Vagina (tissue), 2 donors: ENCODE results near the gene SOWAHA.

Experiments
- POLR2A ChIP-seq, 2 donors: fragments of 450-650 bp; IDR thresholded peaks; one replicate each; pipeline ENCODE4 v1.6.1; 2017; ENCODE audit warnings: antibody characterized with exemption in 2 of 2, mild to moderate bottlenecking in 2 of 2, moderate library complexity in 2 of 2
- POLR2AphosphoS5 ChIP-seq, 2 donors: sonication (generic); formaldehyde crosslinking; IDR thresholded peaks; one replicate each; pipeline ENCODE4 v1.9.0; 2017; ENCODE audit warnings: antibody characterized with exemption in 2 of 2, mild to moderate bottlenecking in 2 of 2, low read depth in 1 of 2; ENCODE audit not compliant: insufficient read depth in 1 of 2
- TF ChIP-seq, protein P1 (sequence below), 3 experiments: fragments of 450-650 bp in 2 of 3; fragments of 200-600 bp in 1 of 3; sonication (generic) in 1 of 3; IDR thresholded peaks; one replicate each; pipeline ENCODE4 v1.5.1; 2017 to 2019; ENCODE audit warnings: antibody characterized with exemption in 3 of 3, mild to moderate bottlenecking in 2 of 3, moderate library complexity in 2 of 3

DNA sequence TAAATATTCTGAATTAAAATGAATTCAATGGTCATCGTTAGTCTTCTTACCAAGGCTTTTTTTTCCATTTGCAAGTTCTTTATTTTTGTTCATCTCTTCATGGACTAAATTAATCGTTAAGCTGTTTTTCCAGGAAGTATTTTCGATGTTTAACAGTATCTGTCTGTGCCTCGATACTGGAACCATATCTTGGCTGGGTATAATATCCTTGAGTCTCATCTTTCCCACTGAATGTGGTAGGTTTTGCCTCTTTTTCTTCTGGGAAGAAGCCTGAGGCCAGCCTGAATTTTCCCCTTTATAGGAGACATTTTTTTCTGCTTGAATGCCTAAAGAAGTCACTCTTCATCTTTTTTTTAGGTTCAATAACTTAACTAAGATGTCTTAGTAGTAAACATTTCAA, 32.1 kb upstream of the SOWAHA start:
- TF ChIP-seq, protein P1, sequence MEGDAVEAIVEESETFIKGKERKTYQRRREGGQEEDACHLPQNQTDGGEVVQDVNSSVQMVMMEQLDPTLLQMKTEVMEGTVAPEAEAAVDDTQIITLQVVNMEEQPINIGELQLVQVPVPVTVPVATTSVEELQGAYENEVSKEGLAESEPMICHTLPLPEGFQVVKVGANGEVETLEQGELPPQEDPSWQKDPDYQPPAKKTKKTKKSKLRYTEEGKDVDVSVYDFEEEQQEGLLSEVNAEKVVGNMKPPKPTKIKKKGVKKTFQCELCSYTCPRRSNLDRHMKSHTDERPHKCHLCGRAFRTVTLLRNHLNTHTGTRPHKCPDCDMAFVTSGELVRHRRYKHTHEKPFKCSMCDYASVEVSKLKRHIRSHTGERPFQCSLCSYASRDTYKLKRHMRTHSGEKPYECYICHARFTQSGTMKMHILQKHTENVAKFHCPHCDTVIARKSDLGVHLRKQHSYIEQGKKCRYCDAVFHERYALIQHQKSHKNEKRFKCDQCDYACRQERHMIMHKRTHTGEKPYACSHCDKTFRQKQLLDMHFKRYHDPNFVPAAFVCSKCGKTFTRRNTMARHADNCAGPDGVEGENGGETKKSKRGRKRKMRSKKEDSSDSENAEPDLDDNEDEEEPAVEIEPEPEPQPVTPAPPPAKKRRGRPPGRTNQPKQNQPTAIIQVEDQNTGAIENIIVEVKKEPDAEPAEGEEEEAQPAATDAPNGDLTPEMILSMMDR (IDR thresholded peaks at IDR 0.05): no peak
- no peak for TF ChIP-seq POLR2AphosphoS5 (IDR thresholded peaks at IDR 0.05; ENCODE audit: insufficient read depth in 1 of 2, low read depth in 1 of 2)
- no peak for TF ChIP-seq POLR2A (IDR thresholded peaks at IDR 0.05)
